ENCODE results near the gene GADD45G.
A peak's percentile ranks its signal among the peaks of the same experiment; 100 is the strongest.

GADD45G gene

GRCh38 chr9:89610391-89610925, 5.6 kb downstream of the GADD45G start:
- no peak for DNase-seq

GRCh38 chr9:89611425-89611824, 6.6 kb downstream of the GADD45G start:
- no peak for DNase-seq

- no peak for DNase-seq
Observed at GRCh38 chr9:89612566-89613278, 7.9 kb downstream of the GADD45G start.

GRCh38 chr9:89613912-89614892, 9.4 kb downstream of the GADD45G start:
- peak; percentile 83 for DNase-seq

- DNase-seq = no peak
Observed at GRCh38 chr9:89615661-89616060, 10.8 kb downstream of the GADD45G start.

GRCh38 chr9:89616411-89616810, 11.6 kb downstream of the GADD45G start:
- no peak for DNase-seq

GRCh38 chr9:89617978-89618377, 13.2 kb downstream of the GADD45G start:
- DNase-seq = no peak

- no peak for DNase-seq
Observed at GRCh38 chr9:89619019-89619418, 14.2 kb downstream of the GADD45G start.

GRCh38 chr9:89619424-89620138, 14.8 kb downstream of the GADD45G start:
- DNase-seq = no peak

GRCh38 chr9:89621031-89621430, 16.2 kb downstream of the GADD45G start:
- DNase-seq = no peak

- no peak for DNase-seq
Observed at GRCh38 chr9:89621676-89622075, 16.9 kb downstream of the GADD45G start.

- DNase-seq = no peak
Observed at GRCh38 chr9:89622933-89623861, 18.4 kb downstream of the GADD45G start.

GRCh38 chr9:89623925-89624420, 19.2 kb downstream of the GADD45G start:
- peak; percentile 58 for DNase-seq

- DNase-seq = no peak
Observed at GRCh38 chr9:89625721-89626687, 21.2 kb downstream of the GADD45G start.

- DNase-seq = no peak
Observed at GRCh38 chr9:89626741-89627265, 22.0 kb downstream of the GADD45G start.

GRCh38 chr9:89628601-89629000, 23.8 kb downstream of the GADD45G start:
- no peak for DNase-seq

GRCh38 chr9:89629081-89629976, 24.5 kb downstream of the GADD45G start:
- peak; percentile 21 for DNase-seq

- DNase-seq = no peak
Observed at GRCh38 chr9:89630508-89630907, 25.7 kb downstream of the GADD45G start.

- no peak for DNase-seq
Observed at GRCh38 chr9:89631384-89631783, 26.6 kb downstream of the GADD45G start.

All from inflammatory macrophage treated with lipopolysaccharide for 4 hours (primary cell).